HCT116 (cell line): ENCODE data around the gene TAF3.

Experiments
- ATF3 ChIP-seq: IDR thresholded peaks from 2 replicates; pipeline ENCODE4 v1.6.1; 2012
- CBX3 ChIP-seq: IDR thresholded peaks from 2 replicates; pipeline ENCODE4 v1.6.1; 2012; ENCODE audit warnings: low read depth
- CTCF ChIP-seq, 3 experiments: fragments of 200-600 bp in 1 of 3; sonication (generic) in 1 of 3; IDR thresholded peaks in 2 of 3; conservative IDR thresholded peaks in 1 of 3; 2 replicates each; pipeline ENCODE4 v1.5.1; 2012 to 2017; ENCODE audit warnings: low read depth in 2 of 3, low read length in 2 of 3, antibody characterized with exemption in 1 of 3, borderline replicate concordance in 1 of 3, control low read depth in 1 of 3, mild to moderate bottlenecking in 1 of 3, mixed read lengths in 1 of 3, mixed run types in 1 of 3, moderate library complexity in 1 of 3; ENCODE audit not compliant: insufficient read depth in 1 of 3
- EZH2 ChIP-seq: fragments of 200-600 bp; sonication (generic); IDR thresholded peaks from 2 replicates; pipeline ENCODE4 v1.6.1; 2017; ENCODE audit warnings: antibody characterized with exemption, mixed run types
- JUND ChIP-seq: IDR thresholded peaks from 2 replicates; pipeline ENCODE4 v1.6.1; 2012
- POLR2A ChIP-seq: IDR thresholded peaks from 2 replicates; pipeline ENCODE4 v1.7.0; 2011; ENCODE audit warnings: borderline replicate concordance; ENCODE audit not compliant: insufficient read depth, insufficient read length; ENCODE audit errors: extremely low read depth
- REST ChIP-seq: IDR thresholded peaks from 2 replicates; pipeline ENCODE4 v1.6.1; 2012; ENCODE audit warnings: low read depth
- SIN3A ChIP-seq: IDR thresholded peaks from 2 replicates; pipeline ENCODE4 v1.6.1; 2012; ENCODE audit warnings: low read depth
- SP1 ChIP-seq: IDR thresholded peaks from 2 replicates; pipeline ENCODE4 v1.6.1; 2012; ENCODE audit warnings: low read depth

- TF ChIP-seq CTCF (IDR thresholded peaks at IDR 0.05 in 2 of 3, conservative IDR thresholded peaks at IDR 0.05 in 1 of 3; ENCODE audit: borderline replicate concordance in 1 of 3, insufficient read depth in 1 of 3, low read depth in 2 of 3, low read length in 2 of 3): no peak
- TF ChIP-seq SP1: no peak
- TF ChIP-seq JUND: no peak
- TF ChIP-seq POLR2A: no peak
- TF ChIP-seq EZH2: no peak
- TF ChIP-seq ATF3: no peak
- no peak for TF ChIP-seq CBX3
- no peak for TF ChIP-seq SIN3A
- no peak for TF ChIP-seq REST
Measured at GRCh38 chr10:8017277-8017676, 199.0 kb downstream of the TAF3 start.
